G401 (cell line): ENCODE measurements around the gene OR8K5. TPM values are rescaled to one million over a fixed set of nuclear protein-coding genes. Genes with fewer than 3 reads are reported as not detected.
"Not testable (repeated sequence)": the region's sequence is repeated elsewhere in the genome, so short reads cannot be mapped to it uniquely, and the experiment has no call there.

ENCODE experiments used
- DNase-seq: peaks from one replicate; pipeline ENCODE4 v3.0.0-alpha.2; 2015; ENCODE audit warnings: low spot score
- in situ Hi-C: cut with HindIII; loops from 2 replicates; pipeline ENCODE4 v1.10.0; 2016; ENCODE audit warnings: low sequenced_read_pairs, mixed read lengths
- total RNA-seq: library from RNA; depleted of rRNA; stranded (reverse); fragments of >200 nt; shearing (Covaris generic); gene quantifications from 2 replicates; pipeline ENCODE4 v1.2.3, GENCODE V29; 2014; rRNA removed

OR8K5 gene, protein sequence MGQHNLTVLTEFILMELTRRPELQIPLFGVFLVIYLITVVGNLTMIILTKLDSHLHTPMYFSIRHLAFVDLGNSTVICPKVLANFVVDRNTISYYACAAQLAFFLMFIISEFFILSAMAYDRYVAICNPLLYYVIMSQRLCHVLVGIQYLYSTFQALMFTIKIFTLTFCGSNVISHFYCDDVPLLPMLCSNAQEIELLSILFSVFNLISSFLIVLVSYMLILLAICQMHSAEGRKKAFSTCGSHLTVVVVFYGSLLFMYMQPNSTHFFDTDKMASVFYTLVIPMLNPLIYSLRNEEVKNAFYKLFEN
- not detected in 2 replicates for total RNA-seq

DNA sequence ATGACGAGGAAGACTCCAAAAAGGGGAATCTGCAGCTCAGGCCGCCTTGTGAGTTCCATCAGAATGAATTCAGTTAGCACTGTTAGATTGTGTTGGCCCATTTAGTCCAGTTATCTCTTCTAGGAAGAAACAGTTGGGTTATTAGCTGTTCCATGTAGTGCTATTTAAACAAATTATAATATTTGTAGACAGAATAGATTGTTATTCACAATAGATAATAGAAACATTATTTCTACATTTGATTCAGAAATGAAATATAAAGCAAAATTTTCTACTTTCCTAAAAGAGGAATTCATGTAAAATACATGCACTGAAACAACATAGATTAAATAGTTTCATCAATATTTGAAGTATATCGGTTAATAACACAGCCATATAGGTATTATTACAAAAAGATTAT lies at the start of gene OR8K5:
Gene OR8K5 (minus strand): TSS at position 101 of the 400 bp plus-strand sequence. CDS start 0 bp downstream, at position 101.
- no peak for DNase-seq
- in situ Hi-C loops, result no loop called here

DNA sequence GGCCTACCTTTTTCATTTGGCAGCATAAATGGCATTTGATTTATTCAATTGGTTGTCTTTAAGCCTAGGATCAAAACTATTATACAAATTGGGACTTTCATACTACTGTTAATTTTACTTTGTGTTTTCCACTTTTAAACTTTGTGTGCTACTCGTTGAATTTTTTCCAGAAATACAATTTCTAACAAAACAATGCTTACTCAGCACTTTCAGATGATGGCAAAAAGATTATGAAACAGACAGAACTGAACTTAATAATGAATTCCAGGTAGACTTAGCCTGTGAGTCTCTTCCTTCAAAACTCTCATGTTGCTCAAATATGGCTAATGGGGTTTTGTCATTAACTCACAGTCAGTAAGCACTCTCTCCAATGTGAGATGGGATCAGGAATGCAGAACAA lies 47.7 kb upstream of the OR8K5 start:
- in situ Hi-C loops, result no loop called here
- no peak for DNase-seq

DNA sequence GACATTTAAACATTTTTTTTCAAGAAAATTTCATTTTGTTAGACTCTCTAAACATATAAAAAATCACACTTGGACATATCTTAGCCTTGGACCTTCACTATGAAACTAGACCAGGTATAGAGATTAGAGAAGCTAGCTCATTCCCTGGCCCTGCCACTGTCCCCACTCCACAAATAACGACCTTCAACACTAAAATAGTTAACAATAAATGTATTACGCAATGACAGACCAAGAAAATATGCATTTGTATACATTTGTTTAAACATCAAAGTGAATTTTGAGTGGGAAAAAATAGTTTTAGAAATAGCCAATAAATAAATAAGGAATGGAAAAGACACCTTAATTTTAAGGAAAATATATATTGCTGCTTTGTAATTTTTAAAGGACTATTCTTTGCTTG lies 37.2 kb upstream of the OR8K5 start:
- in situ Hi-C loops, result no loop called here
- no peak for DNase-seq

DNA sequence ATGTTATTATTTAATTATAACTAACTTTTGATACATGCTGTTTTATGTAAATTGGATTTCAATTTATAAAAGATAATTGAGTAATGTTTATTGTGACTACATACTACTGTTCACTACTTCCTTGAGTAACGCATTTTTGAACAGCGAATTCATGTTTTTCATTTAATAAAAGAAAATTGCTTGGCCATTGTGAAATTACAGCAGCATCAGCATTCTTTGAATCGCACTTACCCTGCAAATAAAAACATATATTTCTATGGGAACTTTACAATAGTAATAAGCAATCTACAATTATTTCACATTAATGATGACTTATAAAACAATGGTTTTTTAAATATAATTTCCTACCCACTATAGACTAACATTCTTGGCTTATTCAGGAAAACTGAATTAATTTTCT lies 36.6 kb upstream of the OR8K5 start:
- in situ Hi-C loops, result no loop called here
- DNase-seq, result no peak

DNA sequence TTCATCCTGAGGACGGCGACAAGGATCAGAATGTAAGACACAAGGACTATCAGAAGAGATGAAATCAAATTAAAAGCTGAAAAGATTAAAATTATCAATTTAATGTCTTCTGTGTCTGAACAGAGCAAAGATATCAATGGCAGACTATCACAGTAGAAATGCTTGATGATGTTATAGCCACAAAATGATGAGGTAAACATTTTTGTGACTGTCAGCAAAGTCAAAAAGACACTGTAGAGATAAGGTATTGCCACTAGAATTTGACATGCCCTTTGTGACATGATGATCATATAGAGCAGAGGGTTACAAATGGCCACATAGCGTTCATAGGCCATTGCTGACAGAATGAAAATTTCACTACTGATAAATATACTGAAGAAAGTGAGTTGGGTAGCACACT lies 28.5 kb upstream of the OR8K5 start:
- in situ Hi-C loops, result no loop called here
- no peak for DNase-seq

DNA sequence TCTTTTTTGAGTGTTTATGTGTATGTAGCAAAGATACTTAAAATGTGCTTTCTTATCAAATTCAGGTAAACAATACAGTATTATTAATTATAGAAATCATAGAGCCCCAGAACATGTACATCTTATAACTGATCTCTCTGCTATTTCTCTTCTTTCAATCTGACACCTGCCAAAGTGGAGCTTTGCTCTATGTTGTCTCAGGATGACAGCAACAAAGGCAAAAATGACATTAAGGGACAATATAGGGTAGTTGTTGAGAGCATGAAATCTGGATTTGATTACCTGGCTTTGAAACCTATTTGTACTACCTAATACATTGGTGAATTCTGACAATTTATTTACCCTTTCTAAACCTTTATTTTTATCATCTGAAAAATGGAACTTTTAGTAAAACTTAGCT lies 23.3 kb upstream of the OR8K5 start:
- in situ Hi-C loops, result no loop called here
- DNase-seq, result no peak

DNA sequence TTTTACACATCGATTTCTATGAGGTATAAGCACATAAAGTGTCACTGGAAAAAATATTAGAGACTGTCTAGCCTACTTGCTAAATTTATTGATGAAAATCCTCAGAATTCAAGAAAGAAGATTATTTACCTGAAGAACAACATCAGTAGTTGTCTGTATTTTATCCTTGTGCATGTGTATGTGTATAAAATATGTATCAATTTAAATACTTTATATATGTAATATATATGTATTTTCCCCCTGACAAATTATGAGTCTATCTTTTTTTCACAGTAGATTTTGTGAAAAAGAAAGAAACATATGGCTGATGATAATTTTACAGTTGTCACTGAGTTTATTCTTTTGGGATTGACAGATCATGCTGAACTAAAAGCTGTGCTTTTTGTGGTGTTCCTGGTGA lies 16.2 kb upstream of the OR8K5 start, which contains the start of gene OR5J2:
Gene OR5J2 (plus strand): TSS at position 301 of the 400 bp plus-strand sequence. CDS start 0 bp downstream, at position 301.
- in situ Hi-C loops, result no loop called here
- DNase-seq, result no peak

DNA sequence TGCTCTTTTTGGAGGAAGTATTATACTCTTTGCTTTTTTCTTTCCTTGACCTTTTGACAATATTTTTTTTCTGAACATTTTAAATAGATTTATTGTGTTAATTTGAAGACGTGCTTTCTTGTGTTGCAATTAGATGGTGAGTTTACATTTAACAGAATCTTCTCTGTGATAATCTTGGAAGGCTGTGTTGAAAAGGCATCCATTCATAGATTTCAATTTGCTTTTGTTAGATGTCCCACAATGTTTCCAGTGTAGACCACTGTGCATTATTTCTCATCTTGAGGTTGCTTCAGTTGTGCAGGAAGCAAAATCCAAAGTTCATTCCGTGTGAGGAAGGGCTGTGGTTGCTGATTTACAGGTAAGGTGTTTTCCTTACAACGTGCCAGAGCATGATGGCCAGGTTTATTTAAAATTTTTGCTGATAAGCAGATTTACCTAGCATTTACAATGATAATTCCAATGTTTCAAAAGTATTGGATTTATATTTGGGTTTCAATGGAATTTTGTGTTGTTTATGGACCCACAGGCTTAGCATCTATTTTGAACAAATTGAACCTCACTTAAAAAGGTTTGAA lies 12.2 kb upstream of the OR8K5 start:
- in situ Hi-C loops, result no loop called here
- DNase-seq, result no peak

DNA sequence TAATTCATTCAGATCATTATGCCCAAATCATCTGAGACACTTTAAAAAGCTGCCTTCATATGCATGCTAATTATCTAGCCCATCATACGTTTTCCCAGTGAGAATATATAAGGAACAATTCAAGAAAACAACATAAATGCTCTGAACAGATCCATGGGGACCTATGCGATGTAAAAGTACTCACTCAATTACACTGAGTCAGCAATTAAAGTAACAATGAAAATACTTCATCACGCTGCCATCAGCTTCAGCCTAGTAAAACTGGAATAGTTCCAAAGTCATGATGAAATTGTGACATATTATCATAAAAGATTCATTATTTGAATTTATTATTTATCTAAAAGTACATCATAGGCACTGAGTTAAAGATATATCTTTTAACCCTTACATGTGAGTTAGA lies 3.7 kb upstream of the OR8K5 start:
- no peak for DNase-seq
- in situ Hi-C loops, result no loop called here

DNA sequence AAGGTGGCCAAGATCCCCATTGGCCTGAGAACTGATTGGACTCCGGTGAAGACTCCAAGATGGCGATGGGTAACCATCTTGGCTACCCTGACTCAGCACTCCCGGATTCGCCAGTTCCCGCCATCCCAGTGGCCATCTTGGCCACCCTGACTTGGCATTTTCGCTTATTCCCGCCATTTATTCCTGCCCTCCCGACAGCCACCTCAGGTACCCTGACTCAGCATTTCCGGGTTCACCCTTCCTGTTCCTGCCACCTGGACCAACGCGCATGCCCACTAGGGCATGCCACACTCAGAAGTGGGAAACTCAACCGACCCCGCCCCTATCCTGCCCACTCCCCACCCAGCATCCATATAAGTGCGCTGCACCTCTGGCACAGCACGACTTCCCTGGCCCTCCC lies 7.8 kb downstream of the OR8K5 start:
- DNase-seq, result no peak
- in situ Hi-C loops, result no loop called here

DNA sequence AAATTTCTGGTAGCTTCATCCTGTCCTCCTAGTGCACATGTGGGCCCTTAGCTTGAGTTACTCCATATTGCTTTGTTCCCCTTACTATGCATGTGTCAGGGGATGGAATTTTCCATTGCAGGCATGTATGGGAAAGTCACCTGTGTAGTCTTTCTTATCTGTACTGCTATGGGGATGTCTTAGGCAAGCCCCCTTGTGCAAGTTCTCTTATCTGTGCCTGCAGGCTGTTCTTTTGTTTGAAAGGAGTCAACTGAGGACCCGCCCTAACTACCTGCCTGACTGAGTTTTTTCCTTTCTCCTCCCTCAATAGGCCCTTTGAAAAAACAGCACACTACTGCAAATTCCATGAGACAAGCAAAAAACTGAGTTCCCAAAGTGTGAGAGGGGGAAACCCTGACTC lies 8.7 kb downstream of the OR8K5 start:
- DNase-seq, result no peak
- in situ Hi-C loops, result no loop called here

DNA sequence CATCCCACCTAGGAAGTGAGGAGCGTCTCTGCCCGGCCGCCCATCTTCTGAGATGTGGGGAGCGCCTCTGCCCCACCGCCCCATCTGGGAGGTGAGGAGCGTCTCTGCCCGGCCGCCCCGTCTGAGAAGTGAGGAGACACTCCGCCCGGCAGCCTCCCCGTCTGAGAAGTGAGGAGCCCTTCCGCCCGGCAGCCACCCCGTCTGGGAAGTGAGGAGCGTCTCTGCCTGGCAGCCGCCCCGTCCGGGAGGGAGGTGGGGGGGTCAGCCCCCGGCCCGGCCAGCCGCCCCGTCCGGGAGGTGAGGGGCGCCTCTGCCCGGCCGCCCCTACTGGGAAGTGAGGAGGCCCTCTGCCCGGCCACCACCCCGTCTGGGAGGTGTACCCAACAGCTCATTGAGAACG lies 16.4 kb downstream of the OR8K5 start:
- DNase-seq, in situ Hi-C loops: not testable (repeated sequence)

DNA sequence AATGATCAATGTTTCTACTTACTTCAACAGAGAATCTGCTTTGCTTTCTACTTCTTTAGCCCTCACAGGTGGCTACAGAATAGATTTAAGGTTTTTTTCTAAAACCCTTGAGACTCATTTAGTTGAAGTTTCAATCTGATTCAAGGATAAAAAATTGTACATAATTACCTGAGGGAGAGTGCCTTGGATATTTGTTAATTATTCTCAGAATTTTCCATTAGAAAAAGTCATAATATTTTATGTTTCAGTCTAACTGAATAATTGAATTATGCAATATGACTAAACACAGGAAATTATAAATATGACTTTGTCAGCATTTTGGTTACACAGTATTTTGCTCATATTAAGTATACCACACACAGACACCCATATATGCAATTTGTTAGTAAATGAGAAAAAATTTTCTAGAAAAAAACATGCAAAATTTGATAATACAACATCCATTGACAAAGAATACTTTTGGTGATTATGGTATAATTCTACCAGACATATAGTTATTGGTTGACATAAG lies 19.9 kb downstream of the OR8K5 start, which contains the start of gene OR8J3:
Gene OR8J3 (minus strand): TSS at position 51 of the 511 bp plus-strand sequence. CDS start 2,483 bp downstream, outside the sequence.
- DNase-seq, result no peak
- in situ Hi-C loops, result no loop called here

DNA sequence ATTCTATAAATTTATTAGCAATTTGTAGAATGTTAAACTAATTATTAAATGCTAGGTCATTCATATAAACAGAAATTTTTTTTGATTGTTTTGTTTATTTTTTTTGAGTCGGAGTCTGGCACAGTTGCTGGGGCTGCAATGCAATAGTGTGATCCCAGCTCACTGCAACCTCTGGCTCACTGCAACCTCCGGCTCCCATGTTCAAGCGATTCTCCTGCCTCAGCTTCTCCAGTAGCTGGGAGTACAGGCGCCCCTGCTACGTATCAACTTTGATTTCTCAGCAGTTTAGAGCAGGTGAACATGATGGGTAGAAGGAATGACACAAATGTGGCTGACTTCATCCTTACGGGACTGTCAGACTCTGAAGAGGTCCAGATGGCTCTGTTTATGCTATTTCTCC lies 38.0 kb downstream of the OR8K5 start, which contains the start of gene OR8H3:
Gene OR8H3 (plus strand): TSS at position 301 of the 400 bp plus-strand sequence. CDS start 0 bp downstream, at position 301.
- DNase-seq, result no peak
- in situ Hi-C loops, result no loop called here

Other genes with a start within 250 kb of the OR8K5 start
- not detected in 2 replicates for gene OR5W2, start 245.7 kb downstream of the OR8K5 start, total RNA-seq
- gene OR5I1, start 223.9 kb downstream of the OR8K5 start, total RNA-seq, result not detected in 2 replicates
- not detected in 2 replicates for gene OR10AG1, start 190.4 kb downstream of the OR8K5 start, total RNA-seq
- not detected in 2 replicates for gene OR5F1, start 165.7 kb downstream of the OR8K5 start, total RNA-seq
- not detected in 2 replicates for gene OR5AS1, start 132.7 kb downstream of the OR8K5 start, total RNA-seq
- gene OR8I2, start 67.0 kb downstream of the OR8K5 start, total RNA-seq, result not detected in 2 replicates
- gene OR8H2, start 56.6 kb downstream of the OR8K5 start, total RNA-seq, result not detected in 2 replicates
- gene OR8H3, start 37.9 kb downstream of the OR8K5 start, total RNA-seq, result not detected in 2 replicates
- not detected in 2 replicates for gene OR8J3, start 20.1 kb downstream of the OR8K5 start, total RNA-seq
- not detected in 2 replicates for gene OR5J2, start 16.3 kb upstream of the OR8K5 start, total RNA-seq
- gene OR5T2, start 73.9 kb upstream of the OR8K5 start, total RNA-seq, result not detected in 2 replicates
- not detected in 2 replicates for gene OR5T3, start 91.9 kb upstream of the OR8K5 start, total RNA-seq
- gene OR5T1, start 113.8 kb upstream of the OR8K5 start, total RNA-seq, result not detected in 2 replicates
- gene OR8H1, start 131.9 kb upstream of the OR8K5 start, total RNA-seq, result not detected in 2 replicates
- not detected in 2 replicates for gene OR8K3, start 154.8 kb upstream of the OR8K5 start, total RNA-seq
- not detected in 2 replicates for gene OR8K1, start 185.7 kb upstream of the OR8K5 start, total RNA-seq
- gene OR8J1, start 194.0 kb upstream of the OR8K5 start, total RNA-seq, result not detected in 2 replicates
- gene OR8U1, start 215.3 kb upstream of the OR8K5 start, total RNA-seq, result not detected in 2 replicates